HEK293T (cell line): ENCODE results near the gene CMTM2.

Experiments
- CTCF ChIA-PET: fragments of 350-600 bp; formaldehyde crosslinking; extraction: SDS; loops from one replicate; lab custom pipeline; 2021; ENCODE audit warnings: antibody characterized with exemption, inconsistent platforms; lab: Yijun Ruan, JAX
- POLR2A ChIA-PET: fragments of 350-600 bp; formaldehyde crosslinking; extraction: SDS; loops from one replicate; lab custom pipeline; 2020; ENCODE audit warnings: antibody characterized with exemption, inconsistent platforms; lab: Yijun Ruan, JAX
- DNase-seq: peaks from one replicate; pipeline ENCODE4 v3.0.0; 2012; ENCODE audit warnings: mixed read lengths; ENCODE audit errors: extremely low spot score
- ARNT ChIP-seq: fragments of 450-650 bp; IDR thresholded peaks from 2 replicates; pipeline ENCODE4 v1.6.1; 2017; ENCODE audit warnings: mild to moderate bottlenecking
- BHLHE40 ChIP-seq: fragments of 450-650 bp; IDR thresholded peaks from 2 replicates; pipeline ENCODE4 v1.6.1; 2016; ENCODE audit warnings: mild to moderate bottlenecking, moderate library complexity, borderline replicate concordance
- CTBP1 ChIP-seq: fragments of 450-650 bp; IDR thresholded peaks from 2 replicates; pipeline ENCODE4 v1.6.1; 2016; ENCODE audit warnings: borderline replicate concordance
- FOXA1 ChIP-seq: fragments of 450-650 bp; IDR thresholded peaks from 2 replicates; pipeline ENCODE4 v1.6.1; 2016; ENCODE audit warnings: mild to moderate bottlenecking
- FOXM1 ChIP-seq: fragments of 450-650 bp; IDR thresholded peaks from 2 replicates; pipeline ENCODE4 v1.6.1; 2017; ENCODE audit warnings: mild to moderate bottlenecking, borderline replicate concordance
- HDGF ChIP-seq: fragments of 450-650 bp; IDR thresholded peaks from 2 replicates; pipeline ENCODE4 v1.6.1; 2017; ENCODE audit warnings: antibody characterized with exemption, borderline replicate concordance
- L3MBTL2 ChIP-seq: fragments of 450-650 bp; conservative IDR thresholded peaks from 2 replicates; pipeline ENCODE4 v1.6.1; 2016; ENCODE audit warnings: mild to moderate bottlenecking
- LEF1 ChIP-seq: fragments of 450-650 bp; IDR thresholded peaks from 2 replicates; pipeline ENCODE4 v1.6.1; 2017; ENCODE audit warnings: mild to moderate bottlenecking, borderline replicate concordance
- NFRKB ChIP-seq: fragments of 450-650 bp; IDR thresholded peaks from 2 replicates; pipeline ENCODE4 v1.6.1; 2016; ENCODE audit warnings: mild to moderate bottlenecking, moderate library complexity
- PKNOX1 ChIP-seq: fragments of 450-650 bp; IDR thresholded peaks from 2 replicates; pipeline ENCODE4 v1.6.1; 2016
- SP1 ChIP-seq: fragments of 450-650 bp; IDR thresholded peaks from 2 replicates; pipeline ENCODE4 v1.6.1; 2017
- SUZ12 ChIP-seq: fragments of 450-650 bp; IDR thresholded peaks from 2 replicates; pipeline ENCODE4 v1.6.1; 2016; ENCODE audit warnings: mild to moderate bottlenecking
- TARDBP ChIP-seq: fragments of 450-650 bp; IDR thresholded peaks from 2 replicates; pipeline ENCODE4 v1.6.1; 2016
- ZNF384 ChIP-seq: fragments of 450-650 bp; IDR thresholded peaks from 2 replicates; pipeline ENCODE4 v1.6.1; 2016

CMTM2 gene

GRCh38 chr16:66617010-66617434, 37.8 kb downstream of the CMTM2 start:
- TF ChIP-seq ZNF384 (no peak), PKNOX1 (no peak), ARNT (no peak), FOXA1 (no peak), SUZ12 (no peak), TARDBP (no peak), NFRKB (no peak), LEF1 (no peak), CTBP1 (no peak), L3MBTL2 (no peak), BHLHE40 (no peak), SP1 (no peak)
- CTCF ChIA-PET = interaction anchor here (4.9 kb wide), 1 partner anchor 8 kb away, joined by 38 read pairs; no protein-coding TSS in a partner anchor
- DNase-seq = no peak
- POLR2A ChIA-PET = interaction anchor here (0.7 kb wide), 1 partner anchor 138 kb away, joined by 3 read pairs; no protein-coding TSS in a partner anchor

GRCh38 chr16:66617728-66618127, 38.5 kb downstream of the CMTM2 start:
- no peak for DNase-seq
- ChIA-PET POLR2A (interaction anchor here (0.7 kb wide), 2 partner anchors 10 to 139 kb away, joined by 3 read pairs; no protein-coding TSS in a partner anchor), CTCF (interaction anchor here (4.9 kb wide), 1 partner anchor 9 kb away, joined by 38 read pairs; no protein-coding TSS in a partner anchor)
- TF ChIP-seq PKNOX1 (no peak), ARNT (no peak), LEF1 (no peak), ZNF384 (no peak), NFRKB (no peak), FOXA1 (no peak), FOXM1 (no peak), L3MBTL2 (no peak)

GRCh38 chr16:66618588-66619375, 39.5 kb downstream of the CMTM2 start:
- no peak for TF ChIP-seq SP1
- no peak for TF ChIP-seq SUZ12
- no peak for TF ChIP-seq HDGF
- TF ChIP-seq LEF1 = no peak
- no peak for TF ChIP-seq BHLHE40
- TF ChIP-seq ARNT = no peak
- no peak for TF ChIP-seq NFRKB
- no peak for TF ChIP-seq FOXM1
- no peak for TF ChIP-seq CTBP1
- TF ChIP-seq TARDBP = no peak
- no peak for TF ChIP-seq L3MBTL2
- TF ChIP-seq PKNOX1 = no peak
- no peak for DNase-seq
- CTCF ChIA-PET = interaction anchor here (0.6 to 4.9 kb wide), 3 partner anchors 10 to 204 kb away, joined by 3 to 38 read pairs (median 3); no protein-coding TSS in a partner anchor
- POLR2A ChIA-PET = interaction anchor here (2.0 kb wide), 1 partner anchor 33 kb away, joined by 7 read pairs; no protein-coding TSS in a partner anchor

GRCh38 chr16:66619534-66620428, 40.5 kb downstream of the CMTM2 start:
- TF ChIP-seq L3MBTL2 (peak; percentile 39), SUZ12 (no peak)
- DNase-seq = no peak
- ChIA-PET CTCF (interaction anchor here (0.6 to 4.9 kb wide), 4 partner anchors 11 to 203 kb away, joined by 3 to 38 read pairs (median 6); no protein-coding TSS in a partner anchor), POLR2A (interaction anchor here (1.6 to 2.0 kb wide), 2 partner anchors 16 to 32 kb away, joined by 5 to 7 read pairs; no protein-coding TSS in a partner anchor)

- POLR2A ChIA-PET = interaction anchor here (1.6 to 2.0 kb wide), 2 partner anchors 17 to 31 kb away, joined by 5 to 7 read pairs; no protein-coding TSS in a partner anchor
- peak; percentile 31 for DNase-seq
- TF ChIP-seq NFRKB = no peak
- TF ChIP-seq PKNOX1 = peak; percentile 84
- CTCF ChIA-PET = interaction anchor here (0.6 to 4.9 kb wide), 3 partner anchors 12 to 31 kb away, joined by 4 to 38 read pairs (median 9); no protein-coding TSS in a partner anchor
Measured at GRCh38 chr16:66620429-66620795, 41.1 kb downstream of the CMTM2 start.

GRCh38 chr16:66621973-66622372, 42.7 kb downstream of the CMTM2 start:
- ChIA-PET CTCF (interaction anchor here (2.5 kb wide), 1 partner anchor 29 kb away, joined by 9 read pairs; no protein-coding TSS in a partner anchor), POLR2A (no interaction called here)
- no peak for DNase-seq
- TF ChIP-seq CTBP1 = no peak
- no peak for TF ChIP-seq FOXA1
- TF ChIP-seq PKNOX1 = no peak
- no peak for TF ChIP-seq SUZ12
- TF ChIP-seq ARNT = no peak
- no peak for TF ChIP-seq HDGF
- TF ChIP-seq NFRKB = no peak
- TF ChIP-seq BHLHE40 = no peak
- TF ChIP-seq SP1 = no peak
- TF ChIP-seq ZNF384 = no peak
